Activated T-helper 1 cell treated with Interleukin-2 at 50 U/mL for 16 hours (primary cell): ENCODE data around the gene USP17L21.
"Not testable (repeated sequence)": the region's sequence is repeated elsewhere in the genome, so short reads cannot be mapped to it uniquely, and the experiment has no call there.

ENCODE experiments used
- DNase-seq: peaks from one replicate; pipeline ENCODE4 v3.0.0-alpha.2; 2020; ENCODE audit warnings: low read depth

USP17L21 gene

DNA sequence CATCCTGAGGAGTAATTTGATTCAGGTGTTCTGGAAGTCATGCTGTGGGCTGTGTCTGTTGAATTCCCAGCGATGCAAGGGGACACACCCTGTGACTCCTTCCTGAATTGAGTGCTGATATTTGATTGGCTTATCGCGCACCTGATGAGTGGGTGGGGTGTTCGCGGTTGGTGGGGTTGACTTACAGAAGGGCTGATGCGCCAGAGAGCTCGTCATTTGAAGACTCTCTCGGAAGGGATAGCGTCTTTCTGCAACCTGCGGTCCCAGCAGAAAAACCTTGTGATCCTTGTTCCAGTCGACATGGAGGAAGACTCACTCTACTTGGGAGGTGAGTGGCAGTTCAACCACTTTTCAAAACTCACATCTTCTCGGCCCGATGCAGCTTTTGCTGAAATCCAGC is at the start of gene USP17L21:
USP17L21 (plus strand) TSS at position 301 of the 400 bp plus-strand sequence; CDS start at position 301, 0 bp downstream.
- not testable (repeated sequence) for DNase-seq

- DNase-seq, result not testable (repeated sequence)
These were observed 48.0 kb upstream of the USP17L21 start for GRCh38 chr4:9214701-9215100.

DNA sequence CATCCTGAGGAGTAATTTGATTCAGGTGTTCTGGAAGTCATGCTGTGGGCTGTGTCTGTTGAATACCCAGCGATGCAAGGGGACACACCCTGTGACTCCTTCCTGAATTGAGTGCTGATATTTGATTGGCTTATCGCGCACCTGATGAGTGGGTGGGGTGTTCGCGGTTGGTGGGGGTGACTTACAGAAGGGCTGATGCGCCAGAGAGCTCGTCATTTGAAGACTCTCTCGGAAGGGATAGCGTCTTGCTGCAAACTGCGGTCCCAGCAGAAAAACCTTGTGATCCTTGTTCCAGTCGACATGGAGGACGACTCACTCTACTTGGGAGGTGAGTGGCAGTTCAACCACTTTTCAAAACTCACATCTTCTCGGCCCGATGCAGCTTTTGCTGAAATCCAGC is 47.6 kb upstream of the USP17L21 start, which contains the start of gene USP17L11:
USP17L11 (plus strand) TSS at position 301 of the 400 bp plus-strand sequence; CDS start at position 301, 0 bp downstream.
- not testable (repeated sequence) for DNase-seq

GRCh38 chr4:9219852-9220251 is 42.8 kb upstream of the USP17L21 start, which contains the start of gene USP17L12:
TSS of gene USP17L12 (plus strand) at chr4:9220152. CDS start at chr4:9220152, 0 bp downstream.
- DNase-seq, result not testable (repeated sequence)

DNA sequence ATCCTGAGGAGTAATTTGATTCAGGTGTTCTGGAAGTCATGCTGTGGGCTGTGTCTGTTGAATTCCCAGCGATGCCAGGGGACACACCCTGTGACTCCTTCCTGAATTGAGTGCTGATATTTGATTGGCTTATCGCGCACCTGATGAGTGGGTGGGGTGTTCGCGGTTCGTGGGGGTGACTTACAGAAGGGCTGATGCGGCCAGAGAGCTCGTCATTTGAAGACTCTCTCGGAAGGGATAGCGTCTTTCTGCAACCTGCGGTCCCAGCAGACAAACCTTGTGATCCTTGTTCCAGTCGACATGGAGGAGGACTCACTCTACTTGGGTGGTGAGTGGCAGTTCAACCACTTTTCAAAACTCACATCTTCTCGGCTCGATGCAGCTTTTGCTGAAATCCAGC is 38.1 kb upstream of the USP17L21 start, which contains the start of gene USP17L13:
USP17L13 (plus strand) TSS at position 301 of the 400 bp plus-strand sequence; CDS start at position 301, 0 bp downstream.
- not testable (repeated sequence) for DNase-seq

- not testable (repeated sequence) for DNase-seq
These were observed 32.4 kb upstream of the USP17L21 start for GRCh38 chr4:9230249-9230648.

GRCh38 chr4:9234085-9234484 is 28.6 kb upstream of the USP17L21 start, which contains the start of gene USP17L15:
TSS of gene USP17L15 (plus strand) at chr4:9234385. CDS start at chr4:9234385, 0 bp downstream.
- DNase-seq, result not testable (repeated sequence)

DNA sequence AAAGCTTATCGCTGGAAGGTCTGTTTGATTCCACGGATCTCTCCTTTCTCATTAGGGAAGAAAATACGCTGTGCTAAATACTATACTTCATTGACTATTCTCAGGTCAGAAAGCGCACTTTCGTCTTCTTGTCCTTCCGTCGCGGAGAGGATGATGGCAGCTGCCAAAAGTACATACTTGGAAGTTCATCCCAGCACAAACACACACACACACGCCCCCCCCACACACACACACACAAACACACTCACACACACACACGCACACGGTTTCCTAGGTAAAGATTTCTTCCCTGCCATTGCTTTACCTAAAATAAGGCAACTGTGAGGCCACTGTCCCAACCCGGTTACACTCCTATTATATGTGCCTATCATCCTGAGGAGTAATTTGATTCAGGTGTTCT is 24.2 kb upstream of the USP17L21 start:
- not testable (repeated sequence) for DNase-seq

- DNase-seq, result not testable (repeated sequence)
These were observed 19.1 kb upstream of the USP17L21 start, which contains the start of gene USP17L17 for GRCh38 chr4:9243579-9243978. TSS of gene USP17L17 (plus strand) at chr4:9243879. CDS start at chr4:9243879, 0 bp downstream.

- DNase-seq, result not testable (repeated sequence)
These were observed 14.6 kb upstream of the USP17L21 start, which contains the start of gene USP17L18 for GRCh38 chr4:9247953-9248680. TSS of gene USP17L18 (plus strand) at chr4:9248630. CDS start at chr4:9248630, 0 bp downstream.

DNA sequence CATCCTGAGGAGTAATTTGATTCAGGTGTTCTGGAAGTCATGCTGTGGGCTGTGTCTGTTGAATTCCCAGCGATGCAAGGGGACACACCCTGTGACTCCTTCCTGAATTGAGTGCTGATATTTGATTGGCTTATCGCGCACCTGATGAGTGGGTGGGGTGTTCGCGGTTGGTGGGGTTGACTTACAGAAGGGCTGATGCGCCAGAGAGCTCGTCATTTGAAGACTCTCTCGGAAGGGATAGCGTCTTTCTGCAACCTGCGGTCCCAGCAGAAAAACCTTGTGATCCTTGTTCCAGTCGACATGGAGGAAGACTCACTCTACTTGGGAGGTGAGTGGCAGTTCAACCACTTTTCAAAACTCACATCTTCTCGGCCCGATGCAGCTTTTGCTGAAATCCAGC is 9.6 kb upstream of the USP17L21 start, which contains the start of gene USP17L19:
USP17L19 (plus strand) TSS at position 301 of the 400 bp plus-strand sequence; CDS start at position 301, 0 bp downstream.
- DNase-seq, result not testable (repeated sequence)

DNA sequence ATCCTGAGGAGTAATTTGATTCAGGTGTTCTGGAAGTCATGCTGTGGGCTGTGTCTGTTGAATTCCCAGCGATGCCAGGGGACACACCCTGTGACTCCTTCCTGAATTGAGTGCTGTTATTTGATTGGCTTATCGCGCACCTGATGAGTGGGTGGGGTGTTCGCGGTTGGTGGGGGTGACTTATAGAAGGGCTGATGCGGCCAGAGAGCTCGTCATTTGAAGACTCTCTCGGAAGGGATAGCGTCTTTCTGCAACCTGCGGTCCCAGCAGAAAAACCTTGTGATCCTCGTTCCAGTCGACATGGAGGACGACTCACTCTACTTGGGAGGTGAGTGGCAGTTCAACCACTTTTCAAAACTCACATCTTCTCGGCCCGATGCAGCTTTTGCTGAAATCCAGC is 4.8 kb upstream of the USP17L21 start, which contains the start of gene USP17L20:
USP17L20 (plus strand) TSS at position 301 of the 400 bp plus-strand sequence; CDS start at position 301, 0 bp downstream.
- DNase-seq, result not testable (repeated sequence)

DNA sequence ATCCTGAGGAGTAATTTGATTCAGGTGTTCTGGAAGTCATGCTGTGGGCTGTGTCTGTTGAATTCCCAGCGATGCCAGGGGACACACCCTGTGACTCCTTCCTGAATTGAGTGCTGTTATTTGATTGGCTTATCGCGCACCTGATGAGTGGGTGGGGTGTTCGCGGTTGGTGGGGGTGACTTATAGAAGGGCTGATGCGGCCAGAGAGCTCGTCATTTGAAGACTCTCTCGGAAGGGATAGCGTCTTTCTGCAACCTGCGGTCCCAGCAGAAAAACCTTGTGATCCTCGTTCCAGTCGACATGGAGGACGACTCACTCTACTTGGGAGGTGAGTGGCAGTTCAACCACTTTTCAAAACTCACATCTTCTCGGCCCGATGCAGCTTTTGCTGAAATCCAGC is 4.6 kb downstream of the USP17L21 start, which contains the start of gene USP17L22:
USP17L22 (plus strand) TSS at position 301 of the 400 bp plus-strand sequence; CDS start at position 301, 0 bp downstream.
- DNase-seq, result not testable (repeated sequence)

DNA sequence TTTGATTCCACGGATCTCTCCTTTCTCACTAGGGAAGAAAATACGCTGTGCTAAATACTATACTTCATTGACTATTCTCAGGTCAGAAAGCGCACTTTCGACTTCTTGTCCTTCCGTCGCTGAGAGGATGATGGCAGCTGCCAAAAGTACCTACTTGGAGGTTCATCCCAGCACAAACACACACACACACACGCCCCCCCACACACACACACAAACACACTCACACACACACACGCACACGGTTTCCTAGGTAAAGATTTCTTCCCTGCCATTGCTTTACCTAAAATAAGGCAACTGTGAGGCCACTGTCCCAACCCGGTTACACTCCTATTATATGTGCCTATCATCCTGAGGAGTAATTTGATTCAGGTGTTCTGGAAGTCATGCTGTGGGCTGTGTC is 9.0 kb downstream of the USP17L21 start:
- not testable (repeated sequence) for DNase-seq
